CD1c-positive myeloid dendritic cell (primary cell): ENCODE measurements around the gene HLA-DOA.

Experiments used
- DNase-seq: peaks from one replicate; pipeline ENCODE4 v3.0.0-alpha.2; 2016; ENCODE audit errors: extremely low spot score

The HLA-DOA gene

GRCh38 chr6:32967151-32968091 is 42.0 kb downstream of the HLA-DOA start:
- peak; percentile 63 for DNase-seq

GRCh38 chr6:32964776-32965175 is 44.6 kb downstream of the HLA-DOA start:
- DNase-seq, result no peak

DNA sequence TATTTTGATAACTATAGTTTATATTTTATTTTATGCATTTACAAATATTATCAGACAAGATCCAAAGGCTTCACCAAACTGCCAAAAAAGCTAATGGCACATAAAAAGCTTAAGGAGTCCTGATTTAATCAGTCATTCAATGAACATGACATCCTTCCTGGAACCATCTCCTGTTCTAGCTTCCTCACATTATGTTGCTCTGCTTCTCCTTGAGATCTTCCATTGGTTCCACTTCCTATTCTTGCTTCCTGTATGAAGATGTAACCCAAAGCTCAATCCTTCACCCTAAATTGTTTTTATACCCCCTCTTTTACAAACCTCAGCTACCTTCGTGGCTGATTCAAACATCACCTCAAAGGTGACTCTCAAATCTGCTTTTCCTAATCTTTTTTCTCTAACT is 45.5 kb downstream of the HLA-DOA start:
- peak; percentile 53 for DNase-seq

GRCh38 chr6:32962213-32962826 is 47.1 kb downstream of the HLA-DOA start:
- DNase-seq, result no peak

GRCh38 chr6:32960563-32960962 is 48.8 kb downstream of the HLA-DOA start:
- DNase-seq, result no peak

- DNase-seq, result no peak
Measured at GRCh38 chr6:32956176-32956575, 53.2 kb downstream of the HLA-DOA start.

DNA sequence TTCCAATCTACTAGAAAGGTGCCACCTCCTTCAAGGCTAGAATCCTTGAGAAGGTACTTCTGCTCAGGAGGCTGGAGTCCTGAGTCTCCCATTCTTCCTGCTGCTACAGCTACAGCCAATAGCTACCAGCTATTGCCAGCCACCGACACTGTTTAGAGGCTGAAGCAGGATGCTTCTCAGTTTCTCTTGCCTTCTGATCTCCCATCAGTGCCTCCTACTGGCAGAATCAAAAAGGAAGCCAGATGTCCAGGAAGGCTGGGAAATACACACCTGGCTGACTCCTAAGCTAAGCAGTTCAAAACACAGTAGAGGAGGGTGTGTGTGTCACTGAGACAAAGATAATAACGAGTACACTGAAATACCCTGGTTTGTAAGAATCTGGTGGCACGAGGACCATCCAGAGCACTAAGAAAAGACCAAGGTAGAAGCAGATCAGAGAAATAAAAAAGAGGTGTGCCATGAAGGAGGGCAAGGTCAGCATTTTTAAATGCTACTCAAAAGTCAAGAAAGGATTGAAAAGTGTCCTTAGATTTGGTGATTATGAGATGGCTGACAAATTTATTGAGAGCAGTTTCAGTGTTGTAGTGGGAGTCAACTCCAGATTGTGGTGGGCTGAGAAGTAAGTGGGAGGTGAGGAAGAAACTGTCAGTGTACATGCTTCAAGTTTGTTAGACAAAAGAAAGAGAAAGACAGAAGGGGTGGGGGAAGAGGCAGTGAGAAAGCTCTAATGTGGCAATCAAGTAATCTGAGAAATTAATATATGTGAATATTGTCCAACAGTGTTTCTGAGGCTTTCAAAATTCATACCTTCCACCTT is 54.2 kb downstream of the HLA-DOA start:
- no peak for DNase-seq

GRCh38 chr6:32954267-32954666 is 55.1 kb downstream of the HLA-DOA start:
- DNase-seq, result no peak
